ENCODE measurements around the gene ZNF536.
"Not testable (repeated sequence)": the region's sequence is repeated elsewhere in the genome, so short reads cannot be mapped to it uniquely, and the experiment has no call there.

Gene ZNF536

DNA sequence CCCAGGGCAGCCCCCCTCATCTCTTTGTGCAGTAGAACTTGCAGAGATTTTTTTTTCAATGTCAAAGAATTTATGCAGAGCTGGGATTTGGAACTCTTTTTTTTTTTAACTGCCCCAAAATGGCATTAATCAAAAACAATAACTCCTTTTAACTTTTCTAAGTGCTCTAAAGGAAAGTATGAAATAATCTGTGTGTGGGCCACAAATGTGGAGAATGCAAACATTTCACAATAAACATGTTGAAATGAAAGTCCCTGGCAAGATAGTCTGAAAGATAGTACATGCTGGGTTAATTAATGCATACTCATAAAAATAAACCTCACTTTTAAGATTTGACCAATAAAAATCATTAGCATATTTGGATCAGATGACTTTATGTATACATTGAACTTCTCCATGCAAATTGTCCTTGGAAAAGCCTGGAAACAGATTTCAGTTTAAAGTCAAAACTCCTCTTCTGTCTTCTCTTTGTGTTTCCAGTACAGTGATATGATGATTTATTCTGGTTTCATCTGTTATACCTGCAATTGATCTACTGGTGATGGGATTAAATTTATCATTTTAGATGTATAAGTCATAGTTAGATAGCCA, 30.5 kb upstream of the ZNF536 start:
- TF ChIP-seq, protein P1, sequence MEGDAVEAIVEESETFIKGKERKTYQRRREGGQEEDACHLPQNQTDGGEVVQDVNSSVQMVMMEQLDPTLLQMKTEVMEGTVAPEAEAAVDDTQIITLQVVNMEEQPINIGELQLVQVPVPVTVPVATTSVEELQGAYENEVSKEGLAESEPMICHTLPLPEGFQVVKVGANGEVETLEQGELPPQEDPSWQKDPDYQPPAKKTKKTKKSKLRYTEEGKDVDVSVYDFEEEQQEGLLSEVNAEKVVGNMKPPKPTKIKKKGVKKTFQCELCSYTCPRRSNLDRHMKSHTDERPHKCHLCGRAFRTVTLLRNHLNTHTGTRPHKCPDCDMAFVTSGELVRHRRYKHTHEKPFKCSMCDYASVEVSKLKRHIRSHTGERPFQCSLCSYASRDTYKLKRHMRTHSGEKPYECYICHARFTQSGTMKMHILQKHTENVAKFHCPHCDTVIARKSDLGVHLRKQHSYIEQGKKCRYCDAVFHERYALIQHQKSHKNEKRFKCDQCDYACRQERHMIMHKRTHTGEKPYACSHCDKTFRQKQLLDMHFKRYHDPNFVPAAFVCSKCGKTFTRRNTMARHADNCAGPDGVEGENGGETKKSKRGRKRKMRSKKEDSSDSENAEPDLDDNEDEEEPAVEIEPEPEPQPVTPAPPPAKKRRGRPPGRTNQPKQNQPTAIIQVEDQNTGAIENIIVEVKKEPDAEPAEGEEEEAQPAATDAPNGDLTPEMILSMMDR (conservative IDR thresholded peaks at IDR 0.05; ENCODE audit: low read depth, low read length) = no peak
- no peak overlapping the region for H3K4me3 ChIP-seq (ENCODE audit: low read depth, low read length)
- DNase-seq (ENCODE audit: low read depth) = no peak

DNA sequence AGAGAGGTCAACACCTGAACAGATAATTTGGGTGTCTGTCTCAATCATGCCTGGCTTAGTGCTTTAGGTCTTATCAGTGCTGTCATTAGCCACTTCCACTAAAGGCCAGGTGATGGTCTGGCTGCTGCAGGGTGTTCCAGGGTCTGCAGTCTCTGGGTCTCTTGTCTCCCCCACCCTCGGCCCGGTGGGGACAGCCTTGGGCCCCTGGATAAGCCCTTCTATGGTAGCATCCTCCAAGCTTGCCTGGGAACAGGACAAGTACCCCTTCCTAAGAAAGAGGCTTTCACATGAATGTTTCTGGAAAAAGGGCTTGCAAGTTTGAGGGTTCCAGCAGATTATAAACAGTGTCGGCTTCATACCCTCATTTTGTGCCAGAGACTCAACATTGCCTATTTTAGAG, 29.3 kb upstream of the ZNF536 start:
- TF ChIP-seq, protein P1 (conservative IDR thresholded peaks at IDR 0.05; ENCODE audit: low read depth, low read length) = no peak
- no peak overlapping the region for H3K4me3 ChIP-seq (ENCODE audit: low read depth, low read length)
- DNase-seq (ENCODE audit: low read depth) = no peak

DNA sequence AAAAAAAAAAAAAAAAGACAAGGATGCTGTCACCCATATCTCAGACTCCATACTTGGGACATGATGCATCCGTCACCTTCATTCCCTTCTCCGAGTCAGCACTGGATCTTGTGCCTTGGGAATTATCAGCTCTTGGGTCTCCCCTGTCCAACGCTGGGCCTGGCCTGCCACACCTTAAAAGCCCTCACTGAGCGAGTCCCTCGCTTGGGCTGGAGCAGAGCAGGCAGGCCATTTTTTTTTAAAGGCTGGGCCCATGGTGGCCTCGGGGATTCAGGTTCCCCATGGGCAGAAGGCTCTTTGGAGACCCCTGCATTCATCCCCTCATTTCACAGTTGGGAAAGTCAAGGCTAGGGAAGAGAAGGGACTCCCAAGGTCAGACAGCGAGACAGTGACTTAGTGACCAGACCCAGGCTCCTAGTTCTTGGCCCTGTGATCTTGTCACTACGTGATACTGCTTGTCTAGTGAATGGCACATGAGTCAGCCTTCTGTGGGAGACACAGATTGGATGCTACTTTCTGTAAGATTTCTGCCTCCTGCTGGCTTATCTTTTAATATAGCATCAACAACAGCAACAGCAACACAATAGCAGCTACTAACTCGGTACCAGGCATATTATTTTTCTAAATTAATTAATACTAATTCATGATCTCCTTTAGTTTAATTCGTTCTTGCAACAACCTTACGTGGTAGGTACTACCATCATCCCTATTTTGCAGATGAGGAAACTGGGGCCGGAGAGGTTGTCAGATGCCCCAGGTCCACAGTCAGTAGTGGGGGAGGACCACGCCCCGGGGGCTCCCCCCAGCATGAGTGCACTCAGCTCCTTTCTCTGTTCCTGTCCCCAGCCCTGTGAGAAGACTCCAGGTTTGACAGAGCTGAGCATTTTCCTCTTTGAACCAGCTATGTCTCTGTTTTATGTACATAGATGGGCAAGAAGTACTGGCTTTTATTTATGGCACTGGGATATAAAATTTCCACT, 27.4 kb upstream of the ZNF536 start:
- no peak overlapping the region for H3K4me3 ChIP-seq (ENCODE audit: low read depth, low read length)
- TF ChIP-seq, protein P1 (conservative IDR thresholded peaks at IDR 0.05; ENCODE audit: low read depth, low read length) = no peak
- DNase-seq (ENCODE audit: low read depth) = no peak

DNA sequence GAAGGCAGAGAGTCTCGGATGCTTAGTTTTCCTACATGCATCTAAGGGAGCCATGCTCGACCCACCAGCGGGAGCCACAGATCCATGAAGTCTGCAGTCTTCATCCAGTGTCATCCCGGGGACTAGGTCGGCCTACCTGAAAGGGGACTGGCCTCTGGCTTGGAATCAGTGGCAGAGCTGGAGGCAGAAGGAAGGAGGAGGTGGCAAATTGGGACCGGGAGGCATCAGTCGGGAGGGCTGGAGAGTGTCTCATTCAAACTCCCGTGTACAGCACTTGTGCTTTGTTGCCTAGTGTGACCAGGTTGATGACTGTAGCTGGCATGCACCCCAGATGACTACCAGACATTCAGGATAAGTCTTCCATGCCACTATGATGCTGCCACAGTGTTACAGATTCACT, 26.5 kb upstream of the ZNF536 start:
- TF ChIP-seq, protein P1 (conservative IDR thresholded peaks at IDR 0.05; ENCODE audit: low read depth, low read length) = no peak
- no peak for DNase-seq (ENCODE audit: low read depth)
- no peak overlapping the region for H3K4me3 ChIP-seq (ENCODE audit: low read depth, low read length)

DNA sequence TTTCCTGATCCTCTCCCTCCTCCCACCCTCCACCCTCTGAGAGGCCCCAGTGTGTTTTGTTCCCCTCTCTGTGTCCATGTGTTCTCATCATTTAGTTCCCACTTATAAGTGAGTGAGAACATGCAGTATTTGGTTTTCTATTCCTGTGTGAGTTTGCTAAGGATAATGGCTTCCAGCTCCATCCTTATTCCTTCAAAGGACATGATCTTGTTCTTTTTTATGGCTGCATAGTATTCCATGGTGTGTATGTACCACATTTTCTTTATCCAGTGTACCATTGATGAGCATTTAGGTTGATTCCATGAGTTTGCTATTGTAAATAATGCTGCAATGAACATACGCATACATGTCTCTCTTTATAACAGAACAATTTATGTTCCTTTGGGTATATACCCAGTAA, 25.7 kb upstream of the ZNF536 start:
- not testable (repeated sequence) for DNase-seq (ENCODE audit: low read depth); H3K4me3 ChIP-seq (ENCODE audit: low read depth, low read length)

DNA sequence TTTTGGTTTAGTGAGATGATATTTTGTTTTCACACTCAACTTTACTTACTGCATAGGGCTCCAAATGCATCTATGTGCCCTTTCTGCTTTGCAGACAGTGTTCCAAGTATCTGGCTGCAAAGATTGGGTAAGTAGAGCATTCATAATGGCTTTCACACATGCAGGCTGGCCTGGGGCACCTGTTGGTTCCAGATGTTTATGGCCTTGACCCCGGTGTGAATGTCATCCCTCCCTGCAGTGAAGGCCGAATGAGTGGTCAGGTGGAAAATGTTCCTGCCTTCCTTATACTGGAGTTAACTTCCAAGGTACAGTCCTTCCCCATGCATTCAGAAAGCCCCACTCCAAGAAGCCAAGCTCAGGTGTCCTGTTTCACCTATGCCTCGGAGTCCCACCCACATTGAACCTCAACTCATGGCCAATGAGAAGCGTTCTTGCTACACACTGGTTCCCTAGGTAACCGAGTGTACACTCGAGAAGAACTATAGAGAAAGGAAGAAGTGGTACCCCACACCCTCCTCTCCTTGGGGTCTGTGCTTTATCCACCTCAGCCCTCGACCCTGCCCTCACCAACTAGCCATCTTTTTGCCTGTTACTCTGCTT, 23.0 kb upstream of the ZNF536 start:
- TF ChIP-seq, protein P1 (conservative IDR thresholded peaks at IDR 0.05; ENCODE audit: low read depth, low read length) = no peak
- no peak for DNase-seq (ENCODE audit: low read depth)
- H3K4me3 ChIP-seq (ENCODE audit: low read depth, low read length) = no peak overlapping the region
